GM18505 (cell line): ENCODE data around the gene DHRS9.
"Not testable (repeated sequence)": the region's sequence is repeated elsewhere in the genome, so short reads cannot be mapped to it uniquely, and the experiment has no call there.

Experiments
- ATAC-seq: cut with Tn5 transposase; IDR thresholded peaks from one replicate; pipeline ENCODE4 v1.9.1; 2021; ENCODE audit not compliant: unreplicated experiment
- POLR2A ChIP-seq: IDR thresholded peaks from 4 replicates; pipeline ENCODE4 v1.6.1; 2011; ENCODE audit warnings: borderline replicate concordance; ENCODE audit not compliant: insufficient read depth, insufficient read length; ENCODE audit errors: extremely low read depth

DHRS9 gene

GRCh38 chr2:169110916-169111315 lies 41.6 kb downstream of the DHRS9 start:
- no peak for TF ChIP-seq POLR2A
- ATAC-seq: no peak

GRCh38 chr2:169112841-169113240 lies 43.5 kb downstream of the DHRS9 start:
- TF ChIP-seq POLR2A: no peak
- ATAC-seq: no peak

GRCh38 chr2:169114056-169114455 lies 44.7 kb downstream of the DHRS9 start:
- ATAC-seq: no peak
- TF ChIP-seq POLR2A: no peak

GRCh38 chr2:169116327-169116726 lies 47.0 kb downstream of the DHRS9 start:
- TF ChIP-seq POLR2A: no peak
- no peak for ATAC-seq

- no peak for TF ChIP-seq POLR2A
- ATAC-seq: no peak
Observed at GRCh38 chr2:169116993-169117392, 47.6 kb downstream of the DHRS9 start.

GRCh38 chr2:169118060-169118459 lies 48.7 kb downstream of the DHRS9 start:
- TF ChIP-seq POLR2A: no peak
- no peak for ATAC-seq

- ATAC-seq: no peak
- TF ChIP-seq POLR2A: no peak
Observed at GRCh38 chr2:169119123-169119760, 49.9 kb downstream of the DHRS9 start.

- no peak for TF ChIP-seq POLR2A
- ATAC-seq: no peak
Observed at GRCh38 chr2:169119851-169120250, 50.5 kb downstream of the DHRS9 start.

GRCh38 chr2:169129703-169130243 lies 60.4 kb downstream of the DHRS9 start:
- ATAC-seq: no peak
- no peak for TF ChIP-seq POLR2A

GRCh38 chr2:169131587-169132512 lies 62.5 kb downstream of the DHRS9 start:
- TF ChIP-seq POLR2A: no peak
- no peak for ATAC-seq

- ATAC-seq: not testable (repeated sequence)
Observed at GRCh38 chr2:169134272-169134671, 64.9 kb downstream of the DHRS9 start.

GRCh38 chr2:169136428-169136827 lies 67.1 kb downstream of the DHRS9 start:
- not testable (repeated sequence) for ATAC-seq

GRCh38 chr2:169136885-169137534 lies 67.6 kb downstream of the DHRS9 start:
- no peak for ATAC-seq
- TF ChIP-seq POLR2A: no peak
